ENCODE measurements around the gene NAA15. TPM values are rescaled to one million over a fixed set of nuclear protein-coding genes. Genes with fewer than 3 reads are reported as not detected.
"Not testable (repeated sequence)": the region's sequence is repeated elsewhere in the genome, so short reads cannot be mapped to it uniquely, and the experiment has no call there.

NAA15 gene
- total RNA-seq, 4 donors from 2014 or later: 25.0 to 48.8 (median 37.2) TPM

DNA sequence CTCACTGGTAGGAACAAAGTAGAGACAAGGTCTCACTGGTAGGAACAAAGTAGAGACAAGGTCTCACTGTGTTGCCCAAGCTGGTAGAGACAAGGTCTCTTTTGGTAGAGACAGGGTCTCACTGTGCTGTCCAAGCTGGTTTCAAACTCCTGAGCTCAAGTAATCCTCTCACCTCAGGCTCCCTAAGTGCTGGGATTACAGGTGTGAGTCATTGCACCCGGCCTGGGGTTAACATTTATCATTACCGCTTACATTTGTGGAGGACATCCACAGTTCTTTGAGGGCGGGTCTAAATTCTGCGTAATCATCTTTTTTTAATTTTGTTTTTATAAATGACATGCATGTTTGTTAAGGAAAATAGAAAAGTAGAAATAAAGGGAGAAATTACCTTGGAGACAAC is 164.6 kb downstream of the NAA15 start:
- Histone ChIP-seq H3K27ac (no peak overlapping the region), H3K27me3 (no peaks in the 10 kb centered on the region), H3K4me3 (no peak overlapping the region), H3K36me3 (no peaks in the 10 kb centered on the region), H3K9me3 (no peaks in the 10 kb centered on the region), H3K4me1 (no peaks in the 10 kb centered on the region)
- no peak for ATAC-seq
- no peak for DNase-seq
- in situ Hi-C loops (cut with MboI; ENCODE audit: low sequenced_read_pairs in 4 of 4) (loop anchor here in 1 of 4 donors (10.0 kb wide), 1 partner anchor 51 kb away; no protein-coding TSS in a partner anchor), intact Hi-C loops (cut with DNase I; ENCODE audit: low total_unique reads) (no loop called here)
- TF ChIP-seq, protein P1, sequence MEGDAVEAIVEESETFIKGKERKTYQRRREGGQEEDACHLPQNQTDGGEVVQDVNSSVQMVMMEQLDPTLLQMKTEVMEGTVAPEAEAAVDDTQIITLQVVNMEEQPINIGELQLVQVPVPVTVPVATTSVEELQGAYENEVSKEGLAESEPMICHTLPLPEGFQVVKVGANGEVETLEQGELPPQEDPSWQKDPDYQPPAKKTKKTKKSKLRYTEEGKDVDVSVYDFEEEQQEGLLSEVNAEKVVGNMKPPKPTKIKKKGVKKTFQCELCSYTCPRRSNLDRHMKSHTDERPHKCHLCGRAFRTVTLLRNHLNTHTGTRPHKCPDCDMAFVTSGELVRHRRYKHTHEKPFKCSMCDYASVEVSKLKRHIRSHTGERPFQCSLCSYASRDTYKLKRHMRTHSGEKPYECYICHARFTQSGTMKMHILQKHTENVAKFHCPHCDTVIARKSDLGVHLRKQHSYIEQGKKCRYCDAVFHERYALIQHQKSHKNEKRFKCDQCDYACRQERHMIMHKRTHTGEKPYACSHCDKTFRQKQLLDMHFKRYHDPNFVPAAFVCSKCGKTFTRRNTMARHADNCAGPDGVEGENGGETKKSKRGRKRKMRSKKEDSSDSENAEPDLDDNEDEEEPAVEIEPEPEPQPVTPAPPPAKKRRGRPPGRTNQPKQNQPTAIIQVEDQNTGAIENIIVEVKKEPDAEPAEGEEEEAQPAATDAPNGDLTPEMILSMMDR (IDR thresholded peaks at IDR 0.05 in 4 of 5, conservative IDR thresholded peaks at IDR 0.05 in 1 of 5): no peak

DNA sequence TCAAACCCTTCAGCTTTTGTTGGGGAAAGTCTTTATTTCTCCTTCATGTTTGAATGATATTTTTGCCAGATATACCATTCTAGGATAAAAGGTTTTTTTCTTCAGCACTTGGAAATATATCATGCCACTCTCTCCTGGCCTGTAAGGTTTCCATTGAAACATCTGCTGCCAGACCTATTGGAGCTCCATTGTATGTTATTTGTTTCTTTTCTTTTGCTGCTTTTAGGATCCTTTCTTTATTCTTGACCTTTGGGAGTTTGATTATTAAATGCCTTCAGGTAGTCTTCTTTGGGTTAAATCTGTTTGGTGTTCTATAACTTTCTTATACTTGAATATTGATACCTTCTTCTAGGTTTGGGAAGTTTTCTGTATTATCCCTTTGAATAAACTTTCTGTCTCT is 167.5 kb downstream of the NAA15 start:
- ATAC-seq; H3K9me3 ChIP-seq; H3K27ac ChIP-seq; H3K36me3 ChIP-seq; H3K4me3 ChIP-seq; intact Hi-C loops (cut with DNase I; ENCODE audit: low total_unique reads); DNase-seq; H3K4me1 ChIP-seq; H3K27me3 ChIP-seq: not testable (repeated sequence)
- in situ Hi-C loops (cut with MboI; ENCODE audit: low sequenced_read_pairs in 4 of 4): loop anchor here in 1 of 4 donors (10.0 kb wide), 1 partner anchor 54 kb away; no protein-coding TSS in a partner anchor

DNA sequence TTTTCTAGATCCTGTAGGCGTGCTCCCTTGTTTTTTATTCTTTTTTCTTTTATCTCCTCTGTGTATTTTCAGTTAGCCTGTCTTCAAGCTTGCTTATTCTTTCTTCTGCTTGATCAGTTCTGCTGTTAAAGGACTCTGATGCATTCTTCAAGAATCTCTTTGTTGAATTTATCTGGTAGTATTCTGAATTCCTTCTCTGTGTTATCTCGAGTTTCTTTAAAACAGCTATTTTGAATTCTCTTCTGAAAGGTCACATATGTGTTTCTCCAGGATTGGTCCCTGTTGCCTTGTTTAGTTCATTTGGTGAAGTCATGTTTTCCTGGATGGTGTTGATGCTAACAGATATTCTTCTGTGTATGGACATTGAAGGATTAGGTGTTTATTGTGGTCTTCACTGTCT is 167.9 kb downstream of the NAA15 start:
- Histone ChIP-seq H3K4me3 (no peak overlapping the region), H3K4me1 (no peaks in the 10 kb centered on the region), H3K27ac (no peak overlapping the region), H3K9me3 (no peaks in the 10 kb centered on the region), H3K36me3 (peaks cover 0 to 6% of the 10 kb centered on the region in 2 donors), H3K27me3 (no peaks in the 10 kb centered on the region)
- TF ChIP-seq, protein P1 (IDR thresholded peaks at IDR 0.05 in 4 of 5, conservative IDR thresholded peaks at IDR 0.05 in 1 of 5): no peak
- TF ChIP-seq POLR2A (IDR thresholded peaks at IDR 0.05): no peak
- DNase-seq (no peak), ATAC-seq (no peak)
- in situ Hi-C loops (cut with MboI; ENCODE audit: low sequenced_read_pairs in 4 of 4): loop anchor here in 1 of 4 donors (10.0 kb wide), 1 partner anchor 54 kb away; no protein-coding TSS in a partner anchor
- intact Hi-C loops (cut with DNase I; ENCODE audit: low total_unique reads): no loop called here

Other genes starting within 250 kb of the NAA15 start
- 10 to 100 TPM; 22.1 to 41.4 (median 29.7) TPM for gene ELF2, start 124.3 kb upstream of the NAA15 start, total RNA-seq
- under 1 TPM in 3 of 4 donors, not detected in 1; 0.29 to 0.65 (median 0.38) TPM for gene MGARP, start 21.3 kb upstream of the NAA15 start, total RNA-seq
- gene NDUFC1, start 972 bp downstream of the NAA15 start, total RNA-seq: 100 to 1,000 TPM in 1 of 4 donors, 10 to 100 TPM in 3; 30.5 to 102 (median 63.5) TPM
- 1 to 10 TPM; 3.3 to 7.5 (median 5.7) TPM for gene RAB33B, start 152.6 kb downstream of the NAA15 start, total RNA-seq

Data from gastrocnemius medialis (tissue), 4 donors.